ENCODE measurements around the gene C22orf23.

The C22orf23 gene

DNA sequence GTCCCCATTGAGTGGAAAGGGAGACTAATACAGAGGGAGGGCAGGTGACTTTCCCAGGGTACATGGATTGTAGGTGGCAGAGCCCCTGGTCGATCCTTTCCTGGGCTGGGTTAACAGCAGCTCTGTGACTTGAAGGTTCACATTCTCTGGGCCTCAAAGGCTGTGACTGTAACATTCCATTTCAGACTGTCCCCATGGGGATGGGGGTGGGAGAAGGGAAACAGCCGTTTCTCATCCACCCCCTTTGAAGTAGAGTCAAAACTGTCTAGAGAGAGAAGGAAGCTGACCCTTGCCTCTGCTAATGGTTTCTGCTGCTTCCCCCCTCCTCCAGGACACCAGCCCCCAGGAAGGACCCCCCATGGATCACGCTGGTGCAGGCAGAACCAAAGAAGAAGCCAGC is 28.1 kb downstream of the C22orf23 start:
- DNase-seq (ENCODE audit: low read depth): no peak

DNA sequence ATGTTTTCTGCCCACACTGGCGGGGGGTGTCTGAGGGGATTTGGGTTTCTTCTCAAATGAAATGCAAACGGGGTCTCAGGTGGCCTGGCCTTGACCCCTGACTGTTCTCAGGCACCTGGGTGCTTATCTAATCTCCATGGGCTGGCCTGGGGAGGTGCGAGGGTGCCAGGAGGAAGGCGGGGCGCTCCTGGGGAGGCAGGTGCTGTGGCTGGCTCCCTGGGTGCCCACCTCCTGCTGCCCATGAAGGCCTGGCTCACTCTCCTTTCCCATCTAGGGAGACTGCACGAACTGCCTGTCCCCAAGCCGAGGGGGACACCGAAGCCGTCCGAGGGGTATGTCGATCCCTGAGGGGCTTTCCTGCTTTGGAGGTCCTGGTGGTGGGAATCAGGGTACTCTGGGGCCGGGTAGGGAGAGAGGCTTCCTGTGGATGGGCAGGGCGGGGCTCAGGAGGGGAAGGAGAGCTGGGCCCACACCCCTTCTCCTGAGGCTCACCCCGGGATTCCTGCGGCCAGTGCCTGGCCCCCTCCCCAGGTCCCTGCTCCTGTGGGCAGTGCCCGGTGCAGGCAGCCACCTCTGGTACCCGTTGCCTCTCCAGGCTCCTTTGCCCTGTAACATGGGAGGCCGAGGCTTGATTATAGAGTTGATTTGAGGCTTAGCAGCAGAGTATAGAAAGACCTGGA is 28.9 kb downstream of the C22orf23 start:
- no peak for DNase-seq (ENCODE audit: low read depth)

DNA sequence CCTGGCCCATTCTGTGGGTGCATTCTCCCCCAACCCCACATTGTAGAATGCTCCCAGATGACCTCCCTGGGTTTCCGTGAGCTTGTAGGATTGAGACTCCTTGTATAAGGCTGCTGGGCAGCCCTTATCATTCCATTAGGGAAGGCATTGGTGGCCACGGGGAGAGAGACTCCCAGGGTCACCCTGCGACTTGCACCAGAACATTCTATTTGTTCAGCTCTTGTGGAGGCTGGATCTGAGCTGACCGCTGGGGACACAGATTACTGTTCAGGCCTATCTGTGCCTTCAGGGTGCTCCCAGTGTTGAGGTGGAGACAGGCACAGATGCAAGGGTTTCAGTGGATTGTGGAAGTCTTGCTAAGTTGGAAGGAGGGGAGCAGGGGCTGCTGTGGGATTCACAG is 29.5 kb downstream of the C22orf23 start:
- no peak for DNase-seq (ENCODE audit: low read depth)

DNA sequence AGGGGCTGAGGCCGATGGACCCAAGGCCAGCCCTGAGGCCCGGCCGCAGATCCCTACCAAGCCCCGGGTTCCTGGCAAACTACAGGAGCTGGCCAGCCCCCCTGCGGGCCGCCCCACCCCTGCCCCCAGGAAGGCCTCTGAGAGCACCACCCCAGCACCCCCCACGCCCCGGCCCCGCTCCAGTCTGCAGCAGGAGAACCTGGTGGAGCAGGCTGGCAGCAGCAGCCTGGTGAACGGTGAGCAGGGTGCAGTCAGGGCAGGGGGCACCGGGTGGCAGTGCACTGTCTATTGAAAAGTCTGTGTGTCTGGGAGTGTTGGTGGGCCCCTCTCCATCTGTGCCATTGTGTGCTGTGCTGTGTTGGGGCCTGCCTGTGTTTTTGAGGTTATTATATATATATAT is 31.2 kb downstream of the C22orf23 start:
- no peak for DNase-seq (ENCODE audit: low read depth)

DNA sequence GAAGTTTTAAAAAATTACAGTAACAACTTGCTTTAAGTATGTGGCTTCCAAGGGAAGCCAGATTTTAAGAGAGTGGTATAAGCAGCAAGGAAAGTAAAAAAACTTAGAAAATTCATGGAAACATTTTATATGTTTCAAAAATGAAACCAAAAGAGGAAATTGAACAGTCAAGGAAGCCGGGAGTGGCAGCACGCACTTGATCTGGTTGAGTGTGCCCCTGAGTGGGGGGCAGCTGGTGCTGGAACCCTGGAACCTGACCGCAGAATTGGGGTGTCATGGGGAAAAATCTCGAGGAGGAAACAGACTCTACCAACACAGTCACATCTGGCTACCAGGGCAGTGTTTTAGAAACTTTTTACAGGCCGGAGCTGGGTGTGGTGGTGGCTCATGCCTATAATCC is 33.3 kb downstream of the C22orf23 start:
- DNase-seq (ENCODE audit: low read depth): no peak

DNA sequence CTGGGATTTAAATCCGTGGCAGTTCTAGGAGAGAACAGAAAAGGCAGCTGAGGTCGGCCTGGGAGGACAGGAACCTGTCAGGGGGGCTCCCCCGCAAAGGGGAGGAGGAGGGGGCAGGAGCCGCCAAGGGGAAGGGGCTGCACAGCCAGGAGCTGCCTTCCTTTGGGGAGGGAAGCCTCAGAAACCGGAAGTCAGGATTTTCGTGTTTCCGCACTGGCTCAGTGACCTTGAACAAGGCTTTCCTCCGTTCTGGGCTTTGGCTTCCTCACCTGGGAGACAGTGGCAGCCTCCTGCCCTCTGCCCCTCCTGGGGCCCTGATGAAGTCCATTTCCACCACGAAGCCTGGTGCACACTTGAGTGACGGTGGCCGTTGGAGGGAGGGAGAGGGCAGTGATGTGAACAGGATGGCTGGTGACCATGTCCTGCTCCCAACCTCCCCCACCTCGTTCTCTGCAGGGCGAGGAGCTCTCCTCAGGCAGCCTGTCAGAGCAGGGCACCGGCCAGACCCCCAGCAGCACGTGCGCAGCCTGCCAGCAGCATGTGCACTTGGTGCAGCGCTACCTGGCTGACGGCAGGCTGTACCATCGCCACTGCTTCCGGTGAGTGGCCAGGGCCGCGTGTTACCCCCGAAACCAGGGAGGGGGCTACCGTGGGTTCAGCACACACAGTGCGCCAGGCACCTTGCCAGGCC is 34.7 kb downstream of the C22orf23 start:
- DNase-seq (ENCODE audit: low read depth): no peak

DNA sequence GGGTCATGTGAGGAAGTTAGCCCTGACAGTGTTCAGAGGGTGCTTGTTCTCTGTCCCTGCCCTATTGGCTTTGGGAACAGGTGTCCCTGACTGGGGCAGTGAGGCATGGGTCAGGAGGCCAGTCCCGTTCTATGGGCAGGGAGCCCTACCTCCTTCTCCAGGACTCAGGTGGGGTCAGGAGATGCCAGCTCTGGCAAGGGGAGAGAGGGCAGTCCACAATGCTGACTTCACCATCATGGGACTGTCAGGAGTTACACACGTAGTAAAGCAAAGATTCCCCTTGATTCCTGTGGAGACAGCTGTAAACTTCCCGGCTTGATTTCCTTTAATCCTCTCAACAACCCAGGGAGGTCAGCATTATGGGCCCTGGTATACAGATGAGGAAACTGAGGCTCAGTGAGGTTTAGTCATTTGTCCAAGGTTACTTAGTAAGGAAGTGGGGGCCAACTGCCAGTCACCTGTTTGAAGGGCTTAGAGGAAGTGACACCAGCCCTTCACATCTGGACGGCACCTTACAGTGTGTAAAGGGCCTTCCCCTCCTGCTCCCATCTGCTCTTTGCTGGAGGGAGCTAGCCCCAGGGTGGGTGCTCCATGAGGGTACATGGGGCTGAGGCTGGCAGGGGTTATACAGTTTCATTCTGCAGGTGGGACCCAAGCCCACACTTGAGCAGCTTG is 35.4 kb downstream of the C22orf23 start:
- no peak for DNase-seq (ENCODE audit: low read depth)

DNA sequence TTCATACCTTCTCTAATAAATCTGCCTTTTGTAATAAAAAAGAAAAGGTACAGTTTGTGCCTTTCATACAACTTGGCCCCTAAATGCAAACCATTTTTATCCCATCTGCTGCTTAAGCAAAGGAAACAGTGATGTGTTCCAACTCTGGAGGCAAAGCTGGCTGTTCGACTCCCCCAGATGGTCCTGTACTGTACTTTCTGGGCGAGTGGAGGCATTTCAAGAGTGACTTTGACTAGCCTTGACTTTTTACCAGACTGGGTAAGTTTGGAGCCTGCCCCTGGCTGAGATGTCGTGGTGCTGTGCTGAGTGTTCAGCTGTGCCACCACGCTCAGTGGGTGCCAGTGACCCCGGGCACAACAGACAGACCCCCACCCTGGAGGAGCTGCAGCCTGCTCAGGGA is 37.1 kb downstream of the C22orf23 start:
- DNase-seq (ENCODE audit: low read depth): no peak

DNA sequence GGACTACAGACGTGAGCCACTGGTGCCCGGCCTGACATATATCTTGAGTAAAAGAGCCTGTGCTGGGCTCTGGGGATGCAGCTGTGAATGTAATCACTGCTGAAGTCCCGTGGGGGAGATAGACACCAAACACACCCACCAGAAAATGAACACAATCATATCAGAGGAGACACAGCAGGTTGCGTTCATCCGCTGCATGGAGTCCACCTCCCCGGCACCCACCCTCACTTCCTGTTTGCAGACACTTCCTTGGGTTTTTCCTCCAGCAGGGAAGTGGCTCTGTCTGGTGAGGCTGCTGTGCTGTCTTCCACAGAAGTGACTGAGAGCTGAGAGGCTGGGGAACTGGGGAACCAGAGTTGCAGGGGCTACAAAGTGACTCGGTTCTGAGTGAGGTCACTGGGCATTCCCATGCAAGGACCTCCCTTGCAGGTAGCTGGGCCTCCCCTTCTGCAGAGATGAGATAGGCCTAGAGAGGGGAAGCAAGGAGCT is 40.1 kb downstream of the C22orf23 start:
- DNase-seq (ENCODE audit: low read depth): no peak

DNA sequence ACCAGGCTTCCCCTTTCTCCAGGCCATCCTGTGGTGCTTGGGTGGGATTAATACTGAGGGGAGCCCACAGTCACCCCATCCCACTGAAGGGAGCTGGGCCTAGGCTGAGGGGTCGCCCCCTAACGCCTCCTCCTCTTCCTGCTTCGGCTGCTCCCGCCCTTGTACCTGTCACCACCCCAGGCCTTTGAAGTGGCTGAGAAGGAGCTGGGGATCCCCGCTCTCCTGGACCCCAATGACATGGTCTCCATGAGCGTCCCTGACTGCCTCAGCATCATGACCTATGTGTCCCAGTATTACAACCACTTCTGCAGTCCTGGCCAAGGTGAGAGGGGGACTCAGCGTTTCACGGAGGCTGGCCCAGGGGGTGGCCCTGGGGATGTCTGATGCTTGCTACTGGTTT is 41.2 kb downstream of the C22orf23 start:
- no peak for DNase-seq (ENCODE audit: low read depth)

DNA sequence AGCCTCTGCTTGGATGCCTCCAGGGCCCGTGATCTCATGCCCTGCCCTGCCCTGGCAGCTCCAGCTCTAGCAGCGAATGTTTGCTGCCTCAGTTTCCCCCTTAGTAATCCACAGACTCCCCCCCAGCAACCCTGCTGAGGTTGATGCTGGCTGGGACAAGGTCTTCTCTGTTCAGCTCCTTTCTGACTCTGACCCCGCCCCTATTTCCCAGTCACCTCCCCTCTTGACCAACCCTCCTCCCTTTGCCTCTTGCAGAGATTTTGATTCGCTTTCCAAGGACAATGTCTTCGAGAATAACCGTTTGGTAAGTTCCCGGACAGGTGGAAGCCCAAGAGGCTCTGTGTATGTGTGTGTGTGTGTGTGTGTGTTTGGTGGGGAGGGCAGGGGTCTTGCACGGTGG is 41.7 kb downstream of the C22orf23 start:
- DNase-seq (ENCODE audit: low read depth): no peak

DNA sequence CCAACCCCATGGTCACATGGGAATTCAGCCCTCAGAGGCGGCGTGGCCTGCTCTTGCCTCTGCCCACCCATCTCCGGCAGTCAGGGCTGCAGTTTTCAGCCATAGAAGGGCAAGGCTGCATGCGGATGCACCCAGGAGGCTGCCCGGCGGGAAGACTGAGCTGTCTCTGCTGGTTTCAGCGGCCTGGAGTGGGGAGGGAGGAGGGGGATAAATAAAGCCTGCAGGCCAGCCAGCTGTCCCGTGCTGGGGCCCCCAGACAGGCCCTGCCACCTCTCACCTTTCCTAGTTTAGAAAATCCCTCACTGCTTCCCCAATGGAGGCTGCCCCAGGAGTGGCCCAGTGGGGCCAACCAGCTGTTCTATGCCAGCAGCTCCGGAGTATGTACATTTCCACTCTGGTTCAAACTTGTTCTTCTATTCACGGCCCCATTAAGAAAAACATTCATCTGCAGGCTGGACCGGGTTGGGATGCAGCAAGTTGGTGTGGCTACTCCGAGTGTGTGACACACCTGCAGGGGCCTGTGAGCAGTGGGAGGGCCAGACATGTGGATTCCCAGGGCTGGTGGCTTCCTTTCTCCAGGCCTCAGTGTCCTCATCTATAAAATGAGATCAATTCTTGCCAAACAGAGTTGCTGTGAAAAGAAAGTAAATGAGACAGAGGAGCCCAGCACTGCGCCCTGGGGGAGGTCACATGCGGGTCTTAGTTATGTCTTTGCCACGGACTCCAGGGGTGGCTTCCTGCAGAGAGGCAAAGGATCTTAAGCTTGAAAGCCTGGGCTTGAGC is 42.3 kb downstream of the C22orf23 start:
- no peak for DNase-seq (ENCODE audit: low read depth)

DNA sequence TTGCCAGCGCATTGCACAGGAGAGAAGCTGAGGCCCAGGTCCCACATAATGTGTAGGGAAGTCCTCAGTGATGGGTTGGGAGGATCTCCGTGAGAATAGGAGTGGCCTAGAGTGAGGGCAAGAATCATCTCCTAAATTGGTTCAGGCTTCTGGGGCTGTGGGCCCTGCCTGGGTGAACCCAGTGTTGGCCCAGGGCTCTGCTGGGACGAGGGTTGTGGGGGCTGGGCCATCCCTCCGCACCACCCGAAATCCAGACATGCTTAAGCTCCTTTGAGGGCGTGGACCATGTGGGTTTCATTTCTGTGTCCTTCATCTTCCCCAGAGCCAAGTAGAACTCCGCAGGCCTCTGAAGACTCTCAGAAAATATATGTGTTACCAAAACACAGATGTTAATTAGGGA is 43.6 kb downstream of the C22orf23 start:
- no peak for DNase-seq (ENCODE audit: low read depth)

DNA sequence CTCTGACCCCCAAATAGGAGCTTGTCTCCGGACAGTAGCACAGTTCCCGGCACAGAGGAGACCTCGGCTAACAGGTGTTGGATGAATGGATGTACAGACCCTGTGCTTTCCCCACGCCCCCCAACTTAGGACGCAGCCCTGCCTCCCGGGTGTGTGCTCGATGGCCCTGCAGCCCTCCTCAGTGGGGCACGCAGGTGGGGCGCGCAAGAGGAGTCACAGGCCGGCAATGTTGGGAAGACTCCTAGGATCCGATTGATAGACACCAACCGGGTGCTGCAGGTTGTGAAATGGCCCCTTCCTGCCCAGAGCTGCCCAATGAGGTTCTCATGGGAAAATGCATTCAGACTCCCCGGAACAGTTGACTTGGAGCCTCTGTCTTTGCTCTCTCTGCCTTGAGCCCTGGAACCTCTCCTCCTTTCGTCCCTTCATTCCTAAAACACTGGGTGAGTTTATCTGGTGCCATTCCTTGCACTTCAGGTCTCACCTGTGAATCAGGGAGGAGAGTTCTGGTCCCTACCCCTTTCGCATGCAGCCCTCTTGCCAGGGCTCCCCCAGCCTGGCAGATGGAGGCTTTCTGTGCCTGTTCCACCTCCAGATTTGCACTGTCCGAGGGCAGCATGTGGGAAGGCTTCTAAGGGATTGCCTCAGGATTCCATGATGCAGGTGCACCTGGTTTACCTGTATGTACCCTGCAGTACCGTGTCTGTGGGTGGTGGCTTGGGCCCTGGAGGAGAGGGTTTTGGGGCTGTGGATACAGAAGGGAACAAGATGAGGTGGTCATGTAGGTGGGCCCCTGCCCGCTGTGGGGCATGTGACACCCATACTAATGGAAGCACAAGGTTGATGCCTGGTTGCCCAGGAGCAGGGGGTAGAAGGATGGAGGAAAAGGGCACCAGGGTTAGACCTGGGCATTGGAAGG is 46.1 kb downstream of the C22orf23 start:
- DNase-seq (ENCODE audit: low read depth): no peak

DNA sequence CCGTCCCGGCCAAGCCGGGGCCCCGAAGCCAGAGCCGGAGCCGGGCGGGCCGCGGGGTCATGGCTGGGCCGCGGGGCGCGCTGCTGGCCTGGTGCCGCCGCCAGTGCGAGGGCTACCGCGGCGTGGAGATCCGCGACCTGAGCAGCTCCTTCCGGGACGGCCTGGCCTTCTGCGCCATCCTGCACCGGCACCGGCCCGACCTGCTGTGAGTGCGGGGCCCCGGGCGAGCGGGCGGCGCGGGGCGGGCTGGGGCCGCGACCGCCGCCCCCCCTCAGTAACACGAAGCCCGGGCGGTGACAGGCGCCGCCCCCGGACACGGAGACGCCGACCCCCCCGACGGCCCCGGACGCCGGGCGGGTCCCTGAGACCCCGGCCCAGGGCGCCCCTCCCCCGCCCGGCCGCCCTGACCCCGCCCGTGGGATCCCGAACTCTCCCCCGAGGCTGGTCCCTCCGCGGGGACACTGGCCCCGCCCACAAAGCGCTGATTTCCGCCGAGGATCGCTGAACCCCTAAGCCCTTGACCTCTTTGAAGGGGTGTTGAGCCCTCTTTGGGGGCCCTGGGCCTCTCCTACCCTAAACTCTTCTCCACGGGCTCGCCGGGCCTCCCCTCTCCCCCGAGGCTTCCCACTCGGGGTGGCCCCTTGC is 46.9 kb downstream of the C22orf23 start:
- DNase-seq (ENCODE audit: low read depth): no peak

DNA sequence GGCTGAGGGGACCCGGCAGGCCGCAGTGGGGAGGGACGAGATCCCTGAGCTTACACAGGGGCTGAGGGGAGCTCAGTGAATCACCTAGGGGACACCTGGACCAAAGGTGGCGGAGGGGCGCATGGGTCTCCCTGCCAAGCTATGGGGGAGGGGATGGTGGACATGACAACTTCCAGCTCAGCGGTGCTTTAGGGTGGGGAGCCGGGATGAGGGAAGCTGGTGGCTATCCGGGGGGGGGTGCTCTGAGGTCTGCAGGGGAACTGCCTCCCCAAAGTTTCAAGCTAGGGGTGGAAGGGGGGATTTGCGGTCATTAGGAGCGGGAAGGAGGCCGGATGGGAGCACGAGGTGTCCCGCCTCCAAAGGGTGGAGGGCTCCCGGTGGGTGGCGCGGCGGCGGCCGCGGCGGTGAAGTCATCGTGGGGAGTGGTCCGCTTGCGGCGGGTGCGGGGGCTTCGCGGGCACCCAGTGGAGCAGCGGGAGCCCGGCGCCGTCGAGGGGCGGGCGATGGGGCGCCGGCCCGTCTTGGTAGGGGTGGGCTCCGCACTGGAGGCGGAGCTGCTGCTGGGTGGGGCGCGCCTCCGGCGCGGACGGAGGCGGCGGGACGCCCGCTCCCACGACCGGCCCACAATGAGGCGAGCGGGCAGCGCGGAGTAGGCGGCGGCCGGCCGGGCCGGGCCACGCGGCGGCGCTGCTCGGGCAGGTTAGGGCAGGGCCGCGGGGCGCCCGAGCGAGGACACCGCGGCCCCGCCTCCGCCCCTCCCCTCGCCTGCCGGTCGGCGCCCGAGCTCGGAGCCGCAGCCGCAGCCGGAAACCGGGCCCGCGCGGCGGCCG is 47.7 kb downstream of the C22orf23 start, which contains the start of gene MICALL1:
MICALL1 (plus strand) TSS at position 764 of the 830 bp plus-strand sequence. CDS start 126 bp downstream, outside the sequence.
- DNase-seq (ENCODE audit: low read depth): peak; percentile 25

DNA sequence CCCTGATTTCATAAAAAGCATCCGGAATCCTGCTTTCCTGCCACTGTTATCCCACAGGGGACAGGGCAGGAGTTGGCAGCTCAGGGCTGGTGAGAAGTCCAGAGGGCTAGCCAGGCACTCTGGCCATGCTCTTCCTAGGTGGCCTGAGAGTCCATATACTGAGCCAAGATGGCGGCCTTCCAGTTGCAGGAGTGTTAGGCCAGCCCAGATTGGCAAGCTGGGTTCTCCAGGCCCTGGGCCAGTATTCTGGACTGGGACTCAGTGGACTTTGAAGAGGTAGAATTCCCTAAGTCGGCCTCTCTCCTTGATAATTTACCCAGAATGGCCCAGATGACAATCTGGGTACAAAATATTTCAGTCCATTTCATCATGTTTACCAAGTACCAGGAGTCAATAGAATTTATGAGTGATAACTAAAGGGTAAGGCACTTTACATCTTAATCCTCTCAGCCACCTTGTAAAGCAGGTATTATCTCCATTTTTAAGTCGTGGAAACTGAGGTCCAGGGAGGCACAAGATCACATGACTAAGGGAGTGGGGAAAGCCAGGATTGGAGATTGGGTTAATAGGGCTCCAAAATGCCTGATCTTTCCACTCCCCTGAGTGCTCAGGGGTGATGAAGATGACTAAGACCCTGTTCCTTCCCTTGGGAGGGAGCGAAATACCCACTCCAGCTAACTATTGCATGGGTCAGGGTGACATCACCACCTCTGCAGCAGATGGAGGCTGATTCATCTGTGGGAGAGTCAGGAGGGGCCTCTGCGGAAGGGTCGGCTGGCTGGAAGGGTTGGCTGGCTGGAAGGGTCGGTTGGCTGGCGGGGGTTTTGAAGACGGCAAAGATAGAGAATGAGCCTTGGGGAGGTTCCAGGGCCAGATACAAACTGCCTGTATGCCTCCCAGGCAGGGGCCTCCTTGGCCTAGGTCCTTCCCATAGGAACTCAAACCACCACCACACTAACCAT is 48.5 kb downstream of the C22orf23 start:
- no peak for DNase-seq (ENCODE audit: low read depth)

DNA sequence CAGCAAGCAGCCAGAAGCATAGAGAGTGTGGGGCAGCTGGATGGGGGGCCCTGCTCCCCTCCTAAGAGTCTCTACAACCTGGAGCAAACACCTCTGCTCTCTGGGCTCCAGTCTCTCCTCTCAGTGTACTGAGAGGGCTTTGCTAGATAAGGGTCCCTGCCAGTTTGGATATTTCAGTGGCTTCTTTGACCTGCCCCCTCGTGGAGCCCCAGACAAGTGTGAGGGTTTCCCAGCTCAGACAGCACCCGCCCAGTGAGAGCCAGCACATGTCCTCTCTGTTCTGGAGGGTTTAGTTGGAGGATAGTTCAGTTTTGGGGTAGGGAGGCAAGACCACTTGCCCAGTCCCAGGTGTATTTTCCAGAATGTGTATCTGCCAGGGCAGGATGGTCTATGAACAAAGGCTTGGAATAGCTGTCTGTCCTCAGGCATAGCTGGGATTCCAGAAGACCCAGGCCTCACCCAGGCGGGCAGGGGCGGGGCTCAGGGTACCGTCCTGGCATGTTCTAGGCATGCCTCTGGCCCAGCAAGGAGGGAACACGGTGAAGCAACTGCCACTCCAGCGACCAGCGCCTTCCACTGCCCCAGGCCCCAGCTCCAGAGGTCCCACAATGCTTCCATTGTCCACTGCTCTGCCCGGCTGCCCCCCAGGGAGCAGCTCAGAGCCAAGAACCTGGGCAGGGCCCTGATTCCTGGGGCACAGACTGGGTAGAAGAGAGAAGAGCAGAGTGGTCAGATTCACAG is 54.8 kb downstream of the C22orf23 start:
- no peak for DNase-seq (ENCODE audit: low read depth)
